ENCODE results near the gene TREX2.

DNA sequence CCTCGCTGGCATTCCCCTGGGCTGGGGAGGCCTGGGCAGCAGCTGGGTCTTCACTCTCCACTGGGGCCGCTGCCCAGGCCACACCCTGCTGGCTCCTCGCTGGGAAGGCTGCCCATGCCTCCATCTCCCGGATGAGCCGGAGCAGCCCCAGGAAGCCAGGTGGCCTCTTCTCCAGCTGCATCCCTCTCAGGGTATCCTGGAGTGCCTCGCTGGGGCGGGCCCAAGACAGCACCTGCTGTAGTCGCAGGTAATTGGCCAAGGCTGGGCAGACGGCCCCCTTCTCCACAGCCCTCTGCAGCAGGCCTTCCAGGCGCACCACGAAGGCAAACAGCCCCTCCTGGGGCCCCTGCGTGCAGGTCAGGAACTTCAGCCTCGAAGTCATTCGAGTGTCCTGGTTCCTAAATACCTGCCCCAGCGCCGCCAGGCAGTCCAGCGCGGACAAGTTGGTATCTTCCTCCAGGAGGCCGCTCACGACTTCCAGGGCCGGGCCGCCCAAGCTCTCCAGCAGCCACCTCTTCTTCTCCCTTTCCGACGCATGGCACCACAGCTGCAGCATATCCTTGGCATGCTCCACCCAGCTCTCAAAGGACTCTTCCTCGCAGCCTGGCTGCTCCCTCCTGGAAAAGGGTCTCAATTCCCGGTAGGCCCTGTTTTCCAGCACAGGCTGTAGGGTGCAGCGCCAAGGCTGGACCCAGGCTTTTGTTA, 48.4 kb downstream of the TREX2 start:
- TF ChIP-seq MAFK (IDR thresholded peaks at IDR 0.05; ENCODE audit: low read depth, low read length) (no peak), HDAC2 (IDR thresholded peaks at IDR 0.05; ENCODE audit: borderline replicate concordance in 1 of 2, low read depth in 2 of 2, low read length in 2 of 2) (no peak), JUN (IDR thresholded peaks at IDR 0.05; ENCODE audit: low read depth, low read length) (no peak), TCF12 (IDR thresholded peaks at IDR 0.05; ENCODE audit: low read depth, low read length) (no peak), RFX5 (IDR thresholded peaks at IDR 0.05; ENCODE audit: borderline replicate concordance, low read depth, low read length) (no peak), RBBP5 (IDR thresholded peaks at IDR 0.05; ENCODE audit: borderline replicate concordance, low read depth, low read length) (no peak), EZH2 (IDR thresholded peaks at IDR 0.05; ENCODE audit: low read depth, low read length, severe bottlenecking) (no peak), RXRA (IDR thresholded peaks at IDR 0.05; ENCODE audit: insufficient read depth, low read depth, low read length) (no peak), TEAD4 (IDR thresholded peaks at IDR 0.05; ENCODE audit: low read depth, low read length) (no peak), POLR2AphosphoS5 (IDR thresholded peaks at IDR 0.05; ENCODE audit: low read depth, low read length) (no peak), CHD2 (IDR thresholded peaks at IDR 0.05; ENCODE audit: low read length) (no peak), POLR2A (IDR thresholded peaks at IDR 0.05; ENCODE audit: control extremely low read depth in 1 of 2, low read depth in 2 of 2, low read length in 2 of 2) (no peak)
- TF ChIP-seq, protein P1, sequence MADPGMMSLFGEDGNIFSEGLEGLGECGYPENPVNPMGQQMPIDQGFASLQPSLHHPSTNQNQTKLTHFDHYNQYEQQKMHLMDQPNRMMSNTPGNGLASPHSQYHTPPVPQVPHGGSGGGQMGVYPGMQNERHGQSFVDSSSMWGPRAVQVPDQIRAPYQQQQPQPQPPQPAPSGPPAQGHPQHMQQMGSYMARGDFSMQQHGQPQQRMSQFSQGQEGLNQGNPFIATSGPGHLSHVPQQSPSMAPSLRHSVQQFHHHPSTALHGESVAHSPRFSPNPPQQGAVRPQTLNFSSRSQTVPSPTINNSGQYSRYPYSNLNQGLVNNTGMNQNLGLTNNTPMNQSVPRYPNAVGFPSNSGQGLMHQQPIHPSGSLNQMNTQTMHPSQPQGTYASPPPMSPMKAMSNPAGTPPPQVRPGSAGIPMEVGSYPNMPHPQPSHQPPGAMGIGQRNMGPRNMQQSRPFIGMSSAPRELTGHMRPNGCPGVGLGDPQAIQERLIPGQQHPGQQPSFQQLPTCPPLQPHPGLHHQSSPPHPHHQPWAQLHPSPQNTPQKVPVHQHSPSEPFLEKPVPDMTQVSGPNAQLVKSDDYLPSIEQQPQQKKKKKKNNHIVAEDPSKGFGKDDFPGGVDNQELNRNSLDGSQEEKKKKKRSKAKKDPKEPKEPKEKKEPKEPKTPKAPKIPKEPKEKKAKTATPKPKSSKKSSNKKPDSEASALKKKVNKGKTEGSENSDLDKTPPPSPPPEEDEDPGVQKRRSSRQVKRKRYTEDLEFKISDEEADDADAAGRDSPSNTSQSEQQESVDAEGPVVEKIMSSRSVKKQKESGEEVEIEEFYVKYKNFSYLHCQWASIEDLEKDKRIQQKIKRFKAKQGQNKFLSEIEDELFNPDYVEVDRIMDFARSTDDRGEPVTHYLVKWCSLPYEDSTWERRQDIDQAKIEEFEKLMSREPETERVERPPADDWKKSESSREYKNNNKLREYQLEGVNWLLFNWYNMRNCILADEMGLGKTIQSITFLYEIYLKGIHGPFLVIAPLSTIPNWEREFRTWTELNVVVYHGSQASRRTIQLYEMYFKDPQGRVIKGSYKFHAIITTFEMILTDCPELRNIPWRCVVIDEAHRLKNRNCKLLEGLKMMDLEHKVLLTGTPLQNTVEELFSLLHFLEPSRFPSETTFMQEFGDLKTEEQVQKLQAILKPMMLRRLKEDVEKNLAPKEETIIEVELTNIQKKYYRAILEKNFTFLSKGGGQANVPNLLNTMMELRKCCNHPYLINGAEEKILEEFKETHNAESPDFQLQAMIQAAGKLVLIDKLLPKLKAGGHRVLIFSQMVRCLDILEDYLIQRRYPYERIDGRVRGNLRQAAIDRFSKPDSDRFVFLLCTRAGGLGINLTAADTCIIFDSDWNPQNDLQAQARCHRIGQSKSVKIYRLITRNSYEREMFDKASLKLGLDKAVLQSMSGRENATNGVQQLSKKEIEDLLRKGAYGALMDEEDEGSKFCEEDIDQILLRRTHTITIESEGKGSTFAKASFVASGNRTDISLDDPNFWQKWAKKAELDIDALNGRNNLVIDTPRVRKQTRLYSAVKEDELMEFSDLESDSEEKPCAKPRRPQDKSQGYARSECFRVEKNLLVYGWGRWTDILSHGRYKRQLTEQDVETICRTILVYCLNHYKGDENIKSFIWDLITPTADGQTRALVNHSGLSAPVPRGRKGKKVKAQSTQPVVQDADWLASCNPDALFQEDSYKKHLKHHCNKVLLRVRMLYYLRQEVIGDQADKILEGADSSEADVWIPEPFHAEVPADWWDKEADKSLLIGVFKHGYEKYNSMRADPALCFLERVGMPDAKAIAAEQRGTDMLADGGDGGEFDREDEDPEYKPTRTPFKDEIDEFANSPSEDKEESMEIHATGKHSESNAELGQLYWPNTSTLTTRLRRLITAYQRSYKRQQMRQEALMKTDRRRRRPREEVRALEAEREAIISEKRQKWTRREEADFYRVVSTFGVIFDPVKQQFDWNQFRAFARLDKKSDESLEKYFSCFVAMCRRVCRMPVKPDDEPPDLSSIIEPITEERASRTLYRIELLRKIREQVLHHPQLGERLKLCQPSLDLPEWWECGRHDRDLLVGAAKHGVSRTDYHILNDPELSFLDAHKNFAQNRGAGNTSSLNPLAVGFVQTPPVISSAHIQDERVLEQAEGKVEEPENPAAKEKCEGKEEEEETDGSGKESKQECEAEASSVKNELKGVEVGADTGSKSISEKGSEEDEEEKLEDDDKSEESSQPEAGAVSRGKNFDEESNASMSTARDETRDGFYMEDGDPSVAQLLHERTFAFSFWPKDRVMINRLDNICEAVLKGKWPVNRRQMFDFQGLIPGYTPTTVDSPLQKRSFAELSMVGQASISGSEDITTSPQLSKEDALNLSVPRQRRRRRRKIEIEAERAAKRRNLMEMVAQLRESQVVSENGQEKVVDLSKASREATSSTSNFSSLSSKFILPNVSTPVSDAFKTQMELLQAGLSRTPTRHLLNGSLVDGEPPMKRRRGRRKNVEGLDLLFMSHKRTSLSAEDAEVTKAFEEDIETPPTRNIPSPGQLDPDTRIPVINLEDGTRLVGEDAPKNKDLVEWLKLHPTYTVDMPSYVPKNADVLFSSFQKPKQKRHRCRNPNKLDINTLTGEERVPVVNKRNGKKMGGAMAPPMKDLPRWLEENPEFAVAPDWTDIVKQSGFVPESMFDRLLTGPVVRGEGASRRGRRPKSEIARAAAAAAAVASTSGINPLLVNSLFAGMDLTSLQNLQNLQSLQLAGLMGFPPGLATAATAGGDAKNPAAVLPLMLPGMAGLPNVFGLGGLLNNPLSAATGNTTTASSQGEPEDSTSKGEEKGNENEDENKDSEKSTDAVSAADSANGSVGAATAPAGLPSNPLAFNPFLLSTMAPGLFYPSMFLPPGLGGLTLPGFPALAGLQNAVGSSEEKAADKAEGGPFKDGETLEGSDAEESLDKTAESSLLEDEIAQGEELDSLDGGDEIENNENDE (IDR thresholded peaks at IDR 0.05; ENCODE audit: insufficient replicate concordance, low read length): no peak

All from H1 (cell line).